ENCODE results near the gene DNAAF2.
"Not testable (repeated sequence)": the region's sequence is repeated elsewhere in the genome, so short reads cannot be mapped to it uniquely, and the experiment has no call there.

- not testable (repeated sequence) for TF ChIP-seq POLR2A (IDR thresholded peaks at IDR 0.05)
- TF ChIP-seq, protein P1, sequence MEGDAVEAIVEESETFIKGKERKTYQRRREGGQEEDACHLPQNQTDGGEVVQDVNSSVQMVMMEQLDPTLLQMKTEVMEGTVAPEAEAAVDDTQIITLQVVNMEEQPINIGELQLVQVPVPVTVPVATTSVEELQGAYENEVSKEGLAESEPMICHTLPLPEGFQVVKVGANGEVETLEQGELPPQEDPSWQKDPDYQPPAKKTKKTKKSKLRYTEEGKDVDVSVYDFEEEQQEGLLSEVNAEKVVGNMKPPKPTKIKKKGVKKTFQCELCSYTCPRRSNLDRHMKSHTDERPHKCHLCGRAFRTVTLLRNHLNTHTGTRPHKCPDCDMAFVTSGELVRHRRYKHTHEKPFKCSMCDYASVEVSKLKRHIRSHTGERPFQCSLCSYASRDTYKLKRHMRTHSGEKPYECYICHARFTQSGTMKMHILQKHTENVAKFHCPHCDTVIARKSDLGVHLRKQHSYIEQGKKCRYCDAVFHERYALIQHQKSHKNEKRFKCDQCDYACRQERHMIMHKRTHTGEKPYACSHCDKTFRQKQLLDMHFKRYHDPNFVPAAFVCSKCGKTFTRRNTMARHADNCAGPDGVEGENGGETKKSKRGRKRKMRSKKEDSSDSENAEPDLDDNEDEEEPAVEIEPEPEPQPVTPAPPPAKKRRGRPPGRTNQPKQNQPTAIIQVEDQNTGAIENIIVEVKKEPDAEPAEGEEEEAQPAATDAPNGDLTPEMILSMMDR (IDR thresholded peaks at IDR 0.05), result not testable (repeated sequence)
Measured at GRCh38 chr14:49657500-49657899, 22.5 kb upstream of the DNAAF2 start.
